Thyroid gland (tissue), 4 donors: Measurements from ENCODE around the gene INF2.

Experiments
- CTCF ChIP-seq, 6 experiments: fragments of 200-600 bp in 3 of 6; fragments of 450-650 bp in 3 of 6; sonication (generic) in 3 of 6; IDR thresholded peaks; one replicate each; pipeline ENCODE4 v1.5.1; 2016 to 2019; ENCODE audit warnings: antibody characterized with exemption in 6 of 6, mild to moderate bottlenecking in 2 of 6, inconsistent platforms in 1 of 6, moderate library complexity in 1 of 6
- POLR2A ChIP-seq, 2 donors: fragments of 450-650 bp; IDR thresholded peaks; one replicate each; pipeline ENCODE4 v1.6.1; 2017; ENCODE audit warnings: antibody characterized with exemption in 2 of 2, mild to moderate bottlenecking in 2 of 2, moderate library complexity in 1 of 2

GRCh38 chr14:104717646-104718045 lies 28.2 kb downstream of the INF2 start:
- TF ChIP-seq CTCF (IDR thresholded peaks at IDR 0.05), result no peak
- no peak for TF ChIP-seq POLR2A (IDR thresholded peaks at IDR 0.05)
